ENCODE results near the gene ANKS1B. TPM values are rescaled to one million over a fixed set of nuclear protein-coding genes. Genes with fewer than 3 reads are reported as not detected.
A peak's percentile ranks its signal among the peaks of the same experiment; 100 is the strongest.
"Not testable (repeated sequence)": the region's sequence is repeated elsewhere in the genome, so short reads cannot be mapped to it uniquely, and the experiment has no call there.

ANKS1B gene
- total RNA-seq, 1 donor from 2014 or later, result not detected

GRCh38 chr12:99035803-99036202 lies 948.9 kb downstream of the ANKS1B start:
- no peak for DNase-seq

GRCh38 chr12:99034201-99034600 lies 950.5 kb downstream of the ANKS1B start:
- not testable (repeated sequence) for DNase-seq

- DNase-seq, result no peak
These were observed 955.0 kb downstream of the ANKS1B start for GRCh38 chr12:99029511-99030271.

DNA sequence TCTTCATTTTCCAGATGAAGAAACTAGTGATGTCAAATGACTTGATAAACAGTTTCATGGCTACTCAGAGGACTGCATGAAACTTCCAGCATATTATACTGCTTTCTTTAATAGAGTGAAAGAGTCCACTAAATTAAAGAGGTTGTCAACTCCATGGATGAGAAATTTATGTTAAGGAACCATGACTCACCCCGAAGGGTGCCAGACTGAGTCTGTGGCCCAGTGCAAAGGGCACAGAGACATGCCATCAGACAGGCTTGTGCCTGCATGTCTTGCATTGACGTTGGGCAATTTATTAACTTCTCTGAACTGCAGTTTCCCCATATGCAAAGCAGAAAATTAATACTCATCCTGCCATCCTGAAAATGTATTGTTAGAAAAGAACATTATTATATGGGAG lies 957.3 kb downstream of the ANKS1B start:
- DNase-seq, result no peak

- no peak for DNase-seq
These were observed 957.7 kb downstream of the ANKS1B start for GRCh38 chr12:99027055-99027393.

DNA sequence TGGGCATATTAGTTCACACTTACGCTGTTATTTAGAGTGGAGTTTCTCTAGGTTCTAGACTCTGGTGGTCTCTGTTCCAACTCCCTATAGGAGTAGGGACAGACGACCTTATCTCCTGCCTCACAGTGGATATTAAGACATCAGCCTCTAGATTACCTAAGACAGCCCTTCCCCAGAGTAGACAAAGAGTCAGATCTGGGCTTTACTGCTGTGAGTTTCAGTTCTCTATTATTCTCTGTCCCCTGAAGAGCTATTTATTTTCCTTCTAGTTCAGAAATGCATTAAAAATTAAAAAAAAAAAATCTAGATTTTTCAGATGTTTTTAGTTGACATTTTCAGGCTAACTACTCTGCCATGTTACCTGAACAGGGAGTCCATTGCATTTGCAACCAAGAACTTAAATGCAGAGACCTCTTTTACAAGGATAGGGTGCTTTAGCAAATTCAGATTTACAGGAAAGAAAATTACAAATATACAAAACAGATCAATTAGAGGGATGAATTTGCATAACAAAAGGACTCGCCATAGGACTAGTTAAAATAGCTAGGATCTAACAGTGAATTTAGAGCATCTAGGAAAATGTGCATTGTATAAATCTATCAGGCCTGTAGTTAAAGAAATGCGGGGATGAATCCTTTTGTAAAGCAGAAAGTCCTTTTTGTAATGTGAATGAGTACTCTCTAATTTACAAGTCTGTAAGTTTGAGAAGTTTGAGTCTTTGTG lies 958.2 kb downstream of the ANKS1B start:
- no peak for DNase-seq

- DNase-seq, result no peak
These were observed 959.9 kb downstream of the ANKS1B start for GRCh38 chr12:99024870-99025269.

GRCh38 chr12:99024191-99024590 lies 960.5 kb downstream of the ANKS1B start:
- DNase-seq, result no peak

- DNase-seq, result no peak
These were observed 963.9 kb downstream of the ANKS1B start for GRCh38 chr12:99020871-99021270.

- no peak for DNase-seq
These were observed 964.9 kb downstream of the ANKS1B start for GRCh38 chr12:99019798-99020197.

GRCh38 chr12:99017971-99018370 lies 966.8 kb downstream of the ANKS1B start:
- no peak for DNase-seq

DNA sequence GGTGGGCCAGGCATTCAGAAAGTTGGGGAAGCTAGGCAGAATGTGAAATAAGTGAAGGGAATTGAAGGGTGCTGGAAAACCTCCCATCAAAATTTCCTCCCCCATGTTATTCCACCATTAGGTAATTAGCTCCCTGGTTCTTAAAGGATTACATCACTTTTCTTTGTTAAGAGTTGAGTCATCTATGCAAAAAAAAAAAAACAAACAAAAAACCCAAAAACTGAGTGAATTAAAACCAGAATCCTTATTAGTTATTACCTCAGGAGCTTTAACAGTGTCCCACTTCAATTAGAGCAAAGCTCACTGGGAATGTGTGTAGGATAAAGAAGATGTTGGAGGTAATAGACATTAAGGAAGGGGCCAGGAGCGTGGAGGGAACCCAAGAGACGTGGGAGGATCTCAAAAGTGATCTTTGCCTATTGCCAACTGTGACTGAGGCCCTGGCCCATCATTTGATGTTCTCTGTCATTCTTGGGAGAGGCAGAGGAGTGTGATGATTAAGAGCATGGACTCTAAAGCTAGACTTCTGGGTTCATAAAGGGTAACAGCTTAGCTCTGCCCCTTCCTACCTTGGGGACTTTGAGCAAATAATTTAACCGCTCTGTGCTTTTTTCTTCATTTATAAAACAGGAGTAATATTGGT lies 975.0 kb downstream of the ANKS1B start:
- no peak for DNase-seq

DNA sequence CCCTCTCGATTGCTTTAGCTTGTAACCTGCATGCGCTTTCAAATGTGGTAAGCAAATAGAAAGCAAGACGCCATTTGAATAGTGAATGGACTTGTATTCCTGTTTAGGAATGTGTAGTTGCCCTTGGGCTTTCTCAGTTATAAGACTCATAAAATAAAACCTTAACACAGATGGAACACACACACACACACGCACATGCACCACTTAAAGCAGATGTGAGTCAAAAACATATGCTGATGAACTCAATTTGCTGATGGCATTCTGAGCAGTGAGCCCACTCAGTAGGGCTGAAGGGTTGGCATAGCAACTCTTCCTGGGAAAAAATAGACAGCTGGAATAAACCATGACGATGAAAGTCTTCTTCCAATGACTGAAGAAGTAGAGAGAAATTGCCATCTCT lies 979.1 kb downstream of the ANKS1B start:
- DNase-seq, result no peak

DNA sequence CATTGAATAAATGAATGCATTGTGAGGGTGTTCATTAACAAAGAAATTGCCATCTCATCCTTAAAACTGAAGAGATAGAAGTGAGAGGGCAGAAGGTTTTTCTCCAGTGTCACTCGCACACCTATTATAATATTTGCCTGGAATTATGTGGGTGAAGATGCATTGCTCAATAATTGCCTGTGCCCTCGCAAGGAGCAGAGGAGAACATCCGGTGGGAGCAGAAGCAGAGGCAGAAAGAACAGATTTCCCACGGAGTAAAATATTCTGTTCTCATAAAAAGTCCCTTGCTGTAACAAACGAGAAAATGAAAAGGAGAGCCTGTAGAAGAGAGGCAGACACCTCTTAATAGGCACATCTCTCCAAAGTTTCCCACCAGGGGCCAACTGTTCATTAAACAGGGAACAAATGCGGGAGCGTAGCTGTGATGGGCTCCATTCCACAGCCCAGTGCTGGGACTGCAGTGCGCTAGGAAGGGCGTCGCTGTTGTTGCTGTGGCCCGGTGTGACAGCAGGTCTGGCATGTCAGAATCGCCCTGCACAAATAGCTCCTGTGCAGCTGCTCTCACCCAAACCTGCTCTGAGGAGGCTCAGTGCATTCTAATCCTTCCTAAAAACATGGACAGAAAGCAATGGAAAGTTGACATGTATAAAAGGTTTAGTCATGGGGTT lies 979.8 kb downstream of the ANKS1B start:
- no peak for DNase-seq

- DNase-seq, result no peak
These were observed 982.0 kb downstream of the ANKS1B start for GRCh38 chr12:99002731-99003130.

- DNase-seq, result no peak
These were observed 982.6 kb downstream of the ANKS1B start for GRCh38 chr12:99002156-99002555.

- no peak for DNase-seq
These were observed 985.2 kb downstream of the ANKS1B start for GRCh38 chr12:98999559-98999958.

DNA sequence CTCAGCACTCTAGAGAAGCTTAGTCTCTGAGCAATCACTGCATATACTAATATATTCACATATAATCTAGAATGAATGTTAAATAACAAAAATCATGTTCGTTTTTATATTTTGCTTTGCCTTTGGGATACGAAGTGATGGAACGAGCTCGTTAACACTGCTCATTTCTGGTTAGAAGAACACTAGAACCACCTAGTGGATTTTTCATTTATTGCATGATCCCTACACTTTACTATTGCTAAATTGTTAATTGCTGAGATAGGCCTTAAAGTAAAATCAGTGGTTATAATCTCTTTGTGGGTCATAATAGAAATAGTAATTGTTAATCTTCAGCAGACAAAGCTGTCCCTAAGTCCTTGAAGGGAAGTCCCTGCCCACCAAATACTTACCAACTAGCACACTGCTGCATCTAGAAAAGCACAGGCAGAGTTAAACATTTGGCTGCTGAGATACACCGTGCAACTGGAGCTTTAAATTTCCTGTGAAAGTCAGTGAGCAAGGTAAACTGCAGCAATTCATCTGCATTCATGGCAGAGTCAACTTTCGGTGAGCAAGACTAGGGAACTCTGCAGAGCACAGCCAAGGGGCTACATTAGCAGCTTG lies 985.9 kb downstream of the ANKS1B start:
- DNase-seq, result peak; percentile 65

DNA sequence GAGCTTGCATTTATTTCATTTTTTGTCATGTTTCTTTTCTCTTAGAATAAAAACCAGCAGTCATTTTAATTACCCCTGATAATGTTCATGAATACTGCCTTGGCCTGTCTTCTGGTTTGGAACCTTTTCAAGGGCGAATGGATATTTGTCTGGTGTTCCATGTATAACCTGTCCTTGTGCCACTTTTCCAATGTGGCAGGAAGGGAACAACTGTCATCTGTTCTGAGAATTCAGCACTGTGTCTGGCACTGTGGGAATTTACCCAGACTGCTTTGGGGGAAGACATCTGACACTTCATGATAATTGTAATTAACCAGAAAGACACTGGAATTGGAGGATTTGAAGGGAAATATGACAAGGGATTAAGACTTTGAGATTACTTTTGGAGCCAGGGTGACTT lies 986.8 kb downstream of the ANKS1B start:
- DNase-seq, result no peak

GRCh38 chr12:98990648-98991047 lies 994.1 kb downstream of the ANKS1B start:
- DNase-seq, result no peak

DNA sequence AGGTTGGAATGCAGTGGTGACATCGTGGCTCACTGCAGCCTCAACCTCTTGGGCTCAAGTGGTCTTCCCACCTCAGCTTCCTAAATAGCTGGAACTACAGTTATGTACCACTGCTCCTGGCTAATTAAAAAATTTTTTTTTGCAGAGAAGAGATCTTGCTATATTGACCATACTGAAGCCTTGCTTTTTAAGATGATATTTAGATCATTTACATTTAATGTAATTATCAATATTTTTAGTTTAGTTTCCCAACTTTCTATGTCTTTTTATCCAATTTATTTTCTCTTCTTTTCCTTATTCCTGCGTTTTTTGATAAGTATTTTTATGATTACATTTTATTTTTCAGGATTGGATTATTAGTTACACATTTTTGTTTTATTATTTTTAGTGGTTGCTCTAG lies 999.6 kb downstream of the ANKS1B start:
- no peak for DNase-seq

- DNase-seq, result no peak
These were observed 1001.1 kb downstream of the ANKS1B start for GRCh38 chr12:98983647-98984046.

GRCh38 chr12:98980508-98980907 lies 1004.2 kb downstream of the ANKS1B start:
- DNase-seq, result no peak

Measured in dermis blood vessel endothelial cell (primary cell).